ENCODE measurements around the gene RANBP17.

DNA sequence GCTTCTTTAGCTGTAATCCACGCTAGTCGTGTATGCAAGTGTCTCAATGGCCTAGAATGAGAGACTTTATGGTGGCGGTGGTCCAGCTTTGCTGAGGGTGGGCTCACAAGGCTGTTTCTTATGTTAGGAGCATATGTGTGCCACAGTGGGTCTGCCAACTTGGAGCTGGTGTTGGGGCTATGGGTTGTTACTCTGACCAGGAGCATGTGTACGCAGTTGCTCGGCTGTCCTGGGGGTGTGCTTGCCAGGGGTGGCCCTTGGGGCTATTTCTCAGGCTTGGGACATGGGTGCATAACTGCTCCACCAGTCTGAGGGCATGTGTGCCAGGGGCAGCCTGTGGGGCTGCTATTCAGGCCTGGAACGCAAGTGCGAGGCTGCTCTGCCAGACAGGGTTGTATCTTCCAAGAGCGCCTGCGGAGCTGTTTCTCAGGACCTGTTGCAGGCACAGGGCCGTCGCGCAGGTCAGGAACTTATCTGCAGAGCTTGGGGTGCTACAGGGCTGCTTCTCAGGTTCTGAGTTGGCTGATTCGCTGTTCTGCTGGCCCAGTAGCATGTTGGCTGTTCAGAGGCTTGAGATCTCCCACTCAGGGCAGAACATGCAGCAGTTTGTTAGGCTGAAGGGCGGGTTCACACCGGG lies 259.3 kb downstream of the RANBP17 start:
- TF ChIP-seq, protein P1, sequence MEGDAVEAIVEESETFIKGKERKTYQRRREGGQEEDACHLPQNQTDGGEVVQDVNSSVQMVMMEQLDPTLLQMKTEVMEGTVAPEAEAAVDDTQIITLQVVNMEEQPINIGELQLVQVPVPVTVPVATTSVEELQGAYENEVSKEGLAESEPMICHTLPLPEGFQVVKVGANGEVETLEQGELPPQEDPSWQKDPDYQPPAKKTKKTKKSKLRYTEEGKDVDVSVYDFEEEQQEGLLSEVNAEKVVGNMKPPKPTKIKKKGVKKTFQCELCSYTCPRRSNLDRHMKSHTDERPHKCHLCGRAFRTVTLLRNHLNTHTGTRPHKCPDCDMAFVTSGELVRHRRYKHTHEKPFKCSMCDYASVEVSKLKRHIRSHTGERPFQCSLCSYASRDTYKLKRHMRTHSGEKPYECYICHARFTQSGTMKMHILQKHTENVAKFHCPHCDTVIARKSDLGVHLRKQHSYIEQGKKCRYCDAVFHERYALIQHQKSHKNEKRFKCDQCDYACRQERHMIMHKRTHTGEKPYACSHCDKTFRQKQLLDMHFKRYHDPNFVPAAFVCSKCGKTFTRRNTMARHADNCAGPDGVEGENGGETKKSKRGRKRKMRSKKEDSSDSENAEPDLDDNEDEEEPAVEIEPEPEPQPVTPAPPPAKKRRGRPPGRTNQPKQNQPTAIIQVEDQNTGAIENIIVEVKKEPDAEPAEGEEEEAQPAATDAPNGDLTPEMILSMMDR (IDR thresholded peaks at IDR 0.05) = no peak
- TF ChIP-seq EZH2 (IDR thresholded peaks at IDR 0.05; ENCODE audit: borderline replicate concordance, insufficient read depth, low read depth, low read length, poor library complexity, severe bottlenecking) = no peak
